22Rv1 (cell line): Measurements from ENCODE around the gene DOHH.

ENCODE experiments used
- H3K27ac ChIP-seq: fragments of 450-650 bp; 2 replicates; pipeline ENCODE4 v1.5.1; 2017
- CTCF ChIP-seq: fragments of 450-650 bp; IDR thresholded peaks from 2 replicates; pipeline ENCODE4 v1.5.1; 2017; ENCODE audit warnings: mild to moderate bottlenecking
- ZFX ChIP-seq: fragments of 450-650 bp; IDR thresholded peaks from 2 replicates; pipeline ENCODE4 v1.6.1; 2017; ENCODE audit warnings: antibody characterized with exemption, borderline replicate concordance

Gene DOHH

GRCh38 chr19:3537438-3538240, 37.2 kb upstream of the DOHH start:
- H3K27ac ChIP-seq, result peak overlapping the region; percentile 25
- no peak for TF ChIP-seq CTCF
- no peak for TF ChIP-seq ZFX

GRCh38 chr19:3537101-3537437, 36.6 kb upstream of the DOHH start:
- TF ChIP-seq ZFX, result no peak
- TF ChIP-seq CTCF, result no peak
- H3K27ac ChIP-seq, result peak overlapping the region; percentile 25

- peak overlapping the region; percentile 25; the same call in 1 of the 2 replicates for H3K27ac ChIP-seq
- TF ChIP-seq CTCF (no peak), ZFX (no peak)
These were observed 36.1 kb upstream of the DOHH start for GRCh38 chr19:3536429-3537100.

GRCh38 chr19:3535981-3536380, 35.5 kb upstream of the DOHH start:
- TF ChIP-seq CTCF (no peak), ZFX (no peak)
- H3K27ac ChIP-seq, result peak overlapping the region; percentile 18; the same call in 1 of the 2 replicates

GRCh38 chr19:3535563-3535965, 35.1 kb upstream of the DOHH start:
- H3K27ac ChIP-seq, result peak overlapping the region; percentile 18; the same call in 1 of the 2 replicates
- TF ChIP-seq ZFX, result no peak
- no peak for TF ChIP-seq CTCF

GRCh38 chr19:3535235-3535535, 34.7 kb upstream of the DOHH start:
- TF ChIP-seq CTCF (no peak), ZFX (no peak)
- peak overlapping the region; percentile 18; the same call in 1 of the 2 replicates for H3K27ac ChIP-seq
